SK-N-MC (cell line): ENCODE results near the gene HOXB5.

ENCODE experiments used
- EZH2 ChIP-seq: fragments of 200-600 bp; sonication (generic); IDR thresholded peaks from one replicate; pipeline ENCODE4 v1.6.1; 2017; ENCODE audit warnings: antibody characterized with exemption
- FOXP2 ChIP-seq: optimal IDR thresholded peaks from 2 replicates; pipeline ENCODE3; 2011; ENCODE audit warnings: mild to moderate bottlenecking, moderate library complexity; ENCODE audit not compliant: insufficient read depth; ENCODE audit errors: extremely low read length, control extremely low read depth
- POLR2AphosphoS5 ChIP-seq: IDR thresholded peaks from 2 replicates; pipeline ENCODE4 v1.6.1; 2012; ENCODE audit warnings: mild to moderate bottlenecking, low read depth, low read length, borderline replicate concordance

DNA sequence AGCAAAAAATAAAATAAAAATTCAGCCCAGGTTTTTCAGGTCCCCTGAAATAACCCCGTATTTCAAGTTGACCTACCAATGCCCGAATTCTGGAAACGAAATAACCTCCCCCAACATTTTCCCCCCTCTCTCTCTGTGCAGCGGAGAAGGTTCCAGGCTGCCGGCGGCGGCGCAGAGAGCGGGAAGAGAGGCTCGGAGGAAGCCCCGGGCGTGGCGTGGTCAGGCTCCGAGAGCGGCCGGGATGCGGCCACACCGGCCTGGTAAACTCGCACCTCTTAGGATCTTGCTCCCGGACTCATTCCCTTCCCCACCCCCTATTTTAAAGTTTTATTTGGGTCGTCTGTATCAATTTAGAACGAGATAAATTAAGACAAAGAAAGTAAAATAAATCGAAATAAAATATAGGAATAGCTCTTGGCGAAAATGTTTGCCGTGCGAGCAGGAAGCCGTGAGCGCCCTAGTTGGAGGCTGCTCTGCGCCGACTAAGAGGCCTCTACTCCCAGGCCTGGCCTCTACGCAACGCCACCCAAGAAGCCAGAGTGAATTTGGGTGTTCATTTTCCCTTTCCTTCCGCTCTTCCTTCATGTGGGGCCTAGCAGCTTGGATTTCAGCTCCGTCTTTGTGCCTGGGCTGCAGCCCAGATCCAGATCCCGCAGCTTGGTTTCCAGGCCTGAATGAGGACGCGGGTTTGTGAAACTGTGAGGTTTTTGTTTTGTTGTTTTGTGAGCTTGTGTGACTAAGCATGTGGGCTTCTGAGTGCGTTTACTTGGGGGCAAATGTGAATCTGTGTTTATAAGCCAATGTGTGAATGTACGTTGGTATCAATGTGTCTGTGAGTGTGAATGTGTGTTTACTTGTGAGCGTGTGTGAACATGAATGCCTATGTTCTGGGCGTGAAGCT, 12.7 kb upstream of the HOXB5 start:
- TF ChIP-seq POLR2AphosphoS5 = no peak
- TF ChIP-seq EZH2 = no peak
- no peak for TF ChIP-seq FOXP2
